PC-9 (cell line): ENCODE data around the gene GINS1.

Experiments used
- CTCF ChIP-seq: fragments of 200-600 bp; sonication (generic); conservative IDR thresholded peaks from 2 replicates; pipeline ENCODE4 v1.6.1; 2017; ENCODE audit warnings: mixed run types, antibody characterized with exemption, mild to moderate bottlenecking, moderate library complexity
- EZH2 ChIP-seq: fragments of 200-600 bp; sonication (generic); IDR thresholded peaks from 2 replicates; pipeline ENCODE4 v1.8.0; 2017; ENCODE audit warnings: antibody characterized with exemption, low read depth

DNA sequence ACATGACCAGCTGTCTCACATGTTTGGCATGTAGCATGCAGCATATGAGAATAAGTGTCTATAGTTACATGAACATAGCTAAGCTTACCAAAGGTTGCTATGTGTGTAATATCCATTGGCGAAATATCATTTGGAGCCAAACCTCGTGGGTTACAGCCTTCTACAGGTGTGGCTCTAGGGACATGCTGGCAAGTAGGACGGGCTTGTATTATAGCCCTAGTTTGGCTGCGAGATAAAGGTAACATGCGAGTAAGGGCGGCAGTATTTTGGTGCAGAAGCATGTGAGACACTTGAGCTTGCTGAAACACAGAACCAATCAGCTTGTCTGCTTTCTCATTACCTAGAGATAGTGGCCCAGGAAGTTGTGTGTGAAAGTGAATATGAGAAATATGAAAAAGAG lies 10.4 kb upstream of the GINS1 start:
- TF ChIP-seq CTCF (no peak), EZH2 (no peak)
